SK-N-SH (cell line): Measurements from ENCODE around the gene TTC28. TPM values are rescaled to one million over a fixed set of nuclear protein-coding genes. Genes with fewer than 3 reads are reported as not detected.

Experiments
- CTCF ChIA-PET: fragments of 300-600, 350-600 bp; formaldehyde crosslinking; extraction: SDS; loops from one replicate; lab custom pipeline; 2021; lab: Yijun Ruan, JAX
- POLR2A ChIA-PET: fragments of 350-600 bp; sonication (Branson Sonifier 250); formaldehyde crosslinking; extraction: SDS; loops from one replicate; lab custom pipeline; 2020; ENCODE audit warnings: antibody characterized with exemption, inconsistent platforms; lab: Yijun Ruan, JAX
- DNase-seq: peaks from one replicate; pipeline ENCODE4 v3.0.0; 2012
- H2AFZ ChIP-seq: fragments of 200-600 bp; sonication (generic); 2 replicates; pipeline ENCODE4 v1.8.1; 2016; ENCODE audit warnings: antibody characterized with exemption, mild to moderate bottlenecking, low read depth
- H3F3A ChIP-seq: fragments of 200-600 bp; sonication (generic); replicated peaks from 2 replicates; pipeline ENCODE3; 2016; ENCODE audit warnings: antibody characterized with exemption, mild to moderate bottlenecking; ENCODE audit not compliant: insufficient read depth
- H3K27ac ChIP-seq, 2 experiments: fragments of 200-500 bp in 1 of 2; fragments of 200-600 bp in 1 of 2; sonication (Bioruptor generic) in 1 of 2; sonication (generic), shearing (Covaris generic) in 1 of 2; 2 replicates each; pipeline versions ENCODE4 v1.5.1 to v1.6.1; 2014 to 2016; ENCODE audit warnings: low read depth in 2 of 2, inconsistent platforms in 1 of 2, low read length in 1 of 2, mild to moderate bottlenecking in 1 of 2, mixed read lengths in 1 of 2
- H3K27me3 ChIP-seq: fragments of 200-600 bp; sonication (generic), shearing (Covaris generic); 2 replicates; pipeline ENCODE4 v1.6.1; 2016; ENCODE audit warnings: mixed run types; ENCODE audit not compliant: insufficient read depth
- H3K36me3 ChIP-seq, 2 experiments: fragments of 200-500 bp in 1 of 2; fragments of 200-600 bp in 1 of 2; sonication (Bioruptor generic) in 1 of 2; sonication (generic) in 1 of 2; replicated peaks in 1 of 2; 2 replicates each; pipeline versions ENCODE3 to v1.5.1; 2014 to 2016; ENCODE audit warnings: low read length in 1 of 2, mild to moderate bottlenecking in 1 of 2; ENCODE audit not compliant: insufficient read depth in 2 of 2, control insufficient read depth in 1 of 2
- H3K4me1 ChIP-seq, 2 experiments: fragments of 200-500 bp in 1 of 2; fragments of 200-600 bp in 1 of 2; sonication (Bioruptor generic) in 1 of 2; sonication (generic), shearing (Covaris generic) in 1 of 2; 2 replicates each; pipeline versions ENCODE4 v1.5.1 to v1.6.1; 2014 to 2016; ENCODE audit warnings: low read depth in 1 of 2, low read length in 1 of 2, mixed run types in 1 of 2; ENCODE audit not compliant: insufficient read depth in 2 of 2, control insufficient read depth in 1 of 2
- H3K4me2 ChIP-seq: fragments of 200-600 bp; sonication (generic), shearing (Covaris generic); 2 replicates; pipeline ENCODE4 v1.6.1; 2017; ENCODE audit warnings: mixed run types
- H3K4me3 ChIP-seq, 2 experiments: fragments of 200-500 bp in 1 of 2; fragments of 200-600 bp in 1 of 2; sonication (Bioruptor generic) in 1 of 2; sonication (generic), shearing (Covaris generic) in 1 of 2; 2 replicates each; pipeline versions ENCODE4 v1.5.1 to v1.8.1; 2014 to 2016; ENCODE audit warnings: low read depth in 2 of 2, inconsistent platforms in 1 of 2, low read length in 1 of 2, mild to moderate bottlenecking in 1 of 2, mixed read lengths in 1 of 2, moderate library complexity in 1 of 2
- H3K79me2 ChIP-seq: fragments of 200-600 bp; sonication (generic); 2 replicates; pipeline ENCODE4 v1.8.1; 2017; ENCODE audit warnings: mild to moderate bottlenecking; ENCODE audit not compliant: insufficient read depth
- H3K9ac ChIP-seq: fragments of 200-600 bp; sonication (generic); 2 replicates; pipeline ENCODE4 v1.6.1; 2017; ENCODE audit warnings: mixed run types
- H3K9me2 ChIP-seq: fragments of 200-600 bp; sonication (generic); 2 replicates; pipeline ENCODE4 v1.6.1; 2017; ENCODE audit warnings: mixed run types
- H3K9me3 ChIP-seq: fragments of 200-600 bp; sonication (generic); 2 replicates; pipeline ENCODE4 v1.6.1; 2017; ENCODE audit warnings: mixed run types, mild to moderate bottlenecking, moderate library complexity
- H4K20me1 ChIP-seq: fragments of 200-600 bp; sonication (generic); 2 replicates; pipeline ENCODE4 v1.6.1; 2017; ENCODE audit warnings: mild to moderate bottlenecking, mixed run types; ENCODE audit not compliant: insufficient read depth
- ELF1 ChIP-seq: IDR thresholded peaks from 2 replicates; pipeline ENCODE4 v1.4.0; 2012
- EP300 ChIP-seq, 2 experiments: IDR thresholded peaks; 2 replicates each; pipeline versions ENCODE4 v1.4.0 to v1.6.1; 2012; ENCODE audit warnings: borderline replicate concordance in 1 of 2, low read depth in 1 of 2, low read length in 1 of 2
- EZH2phosphoT487 ChIP-seq: fragments of 200-600 bp; sonication (generic); IDR thresholded peaks from 2 replicates; pipeline ENCODE4 v1.6.1; 2017; ENCODE audit warnings: low read depth, mixed run types, mild to moderate bottlenecking, antibody characterized with exemption, moderate library complexity, borderline replicate concordance
- FOXJ3 ChIP-seq: sonication (generic); formaldehyde crosslinking; IDR thresholded peaks from 2 replicates; pipeline ENCODE4 v1.5.1; 2020; ENCODE audit warnings: mild to moderate bottlenecking, missing genetic modification reagents
- GATA2 ChIP-seq: sonication (generic); formaldehyde crosslinking; IDR thresholded peaks from 2 replicates; pipeline ENCODE4 v1.5.0; 2020; ENCODE audit warnings: mild to moderate bottlenecking, missing genetic modification reagents
- MEF2A ChIP-seq: IDR thresholded peaks from 2 replicates; pipeline ENCODE4 v1.4.0; 2012; ENCODE audit warnings: low read depth, borderline replicate concordance
- MXI1 ChIP-seq: IDR thresholded peaks from 2 replicates; pipeline ENCODE4 v1.6.1; 2012; ENCODE audit warnings: mild to moderate bottlenecking, low read depth, low read length, improper control_type of control experiment
- RAD21 ChIP-seq: IDR thresholded peaks from 2 replicates; pipeline ENCODE4 v1.6.1; 2012; ENCODE audit warnings: mild to moderate bottlenecking, low read length
- RFX5 ChIP-seq: IDR thresholded peaks from 2 replicates; pipeline ENCODE4 v1.6.1; 2012; ENCODE audit warnings: mild to moderate bottlenecking, improper control_type of control experiment, low read length
- TEAD4 ChIP-seq: IDR thresholded peaks from 2 replicates; pipeline ENCODE4 v1.4.0; 2012; ENCODE audit warnings: mild to moderate bottlenecking, borderline replicate concordance; ENCODE audit not compliant: insufficient read depth
- USF2 ChIP-seq: fragments of 150-350 bp; IDR thresholded peaks from 2 replicates; pipeline ENCODE4 v1.6.1; 2017; ENCODE audit warnings: antibody characterized with exemption, low read length, low read depth, borderline replicate concordance
- whole genome bisulfite sequencing: methylation state at CpG from one replicate; pipeline ENCODE4 v1.1.6; 2017; ENCODE audit warnings: low lambda C conversion rate; 5-methylcytosine and 5-hydroxymethylcytosine counted together
- polyA plus RNA-seq, 3 experiments: library from polyadenylated mRNA; depleted of rRNA; stranded (reverse); fragments of >200 nt; gene quantifications; 2 replicates each; pipeline ENCODE4 v1.2.3, GENCODE V29; 2012
- TF ChIP-seq, protein P1 (sequence below): IDR thresholded peaks from 2 replicates; pipeline ENCODE4 v1.4.0; 2012; ENCODE audit warnings: low read depth
- TF ChIP-seq, protein P2 (sequence below): IDR thresholded peaks from 2 replicates; pipeline ENCODE4 v1.4.0; 2012; ENCODE audit warnings: low read depth, borderline replicate concordance
- TF ChIP-seq, protein P3 (sequence below): IDR thresholded peaks from 2 replicates; pipeline ENCODE4; 2012

TTC28 gene
- polyA plus RNA-seq, 1 of the 3 experiments (the other 2 are of a cell fraction): 5.9 TPM

- no peaks in the 10 kb centered on the region for H3K79me2 ChIP-seq
- POLR2A ChIA-PET: no interaction called here
- no peaks in the 10 kb centered on the region for H3K9me3 ChIP-seq
- no peaks in the 10 kb centered on the region for H3K27me3 ChIP-seq
- H3K27ac ChIP-seq: no peak overlapping the region
- H3K36me3 ChIP-seq: peaks cover 11 to 21% of the 10 kb centered on the region in 2 experiments
- TF ChIP-seq ELF1: no peak
- TF ChIP-seq, protein P1, sequence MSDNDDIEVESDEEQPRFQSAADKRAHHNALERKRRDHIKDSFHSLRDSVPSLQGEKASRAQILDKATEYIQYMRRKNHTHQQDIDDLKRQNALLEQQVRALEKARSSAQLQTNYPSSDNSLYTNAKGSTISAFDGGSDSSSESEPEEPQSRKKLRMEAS: no peak
- no peak for TF ChIP-seq RAD21
- no peak for TF ChIP-seq MXI1
- TF ChIP-seq, protein P2, sequence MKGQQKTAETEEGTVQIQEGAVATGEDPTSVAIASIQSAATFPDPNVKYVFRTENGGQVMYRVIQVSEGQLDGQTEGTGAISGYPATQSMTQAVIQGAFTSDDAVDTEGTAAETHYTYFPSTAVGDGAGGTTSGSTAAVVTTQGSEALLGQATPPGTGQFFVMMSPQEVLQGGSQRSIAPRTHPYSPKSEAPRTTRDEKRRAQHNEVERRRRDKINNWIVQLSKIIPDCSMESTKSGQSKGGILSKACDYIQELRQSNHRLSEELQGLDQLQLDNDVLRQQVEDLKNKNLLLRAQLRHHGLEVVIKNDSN: no peak
- TF ChIP-seq TEAD4: no peak
- TF ChIP-seq GATA2 (CRISPR knock-in tag): no peak
- TF ChIP-seq, protein P3, sequence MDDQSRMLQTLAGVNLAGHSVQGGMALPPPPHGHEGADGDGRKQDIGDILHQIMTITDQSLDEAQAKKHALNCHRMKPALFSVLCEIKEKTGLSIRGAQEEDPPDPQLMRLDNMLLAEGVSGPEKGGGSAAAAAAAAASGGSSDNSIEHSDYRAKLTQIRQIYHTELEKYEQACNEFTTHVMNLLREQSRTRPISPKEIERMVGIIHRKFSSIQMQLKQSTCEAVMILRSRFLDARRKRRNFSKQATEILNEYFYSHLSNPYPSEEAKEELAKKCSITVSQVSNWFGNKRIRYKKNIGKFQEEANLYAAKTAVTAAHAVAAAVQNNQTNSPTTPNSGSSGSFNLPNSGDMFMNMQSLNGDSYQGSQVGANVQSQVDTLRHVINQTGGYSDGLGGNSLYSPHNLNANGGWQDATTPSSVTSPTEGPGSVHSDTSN: no peak
- no peak for TF ChIP-seq MEF2A
- TF ChIP-seq RFX5: no peak
- no peak for TF ChIP-seq EZH2phosphoT487
- no peak for TF ChIP-seq EP300 (IDR thresholded peaks at IDR 0.05; ENCODE audit: borderline replicate concordance in 1 of 2, low read depth in 1 of 2, low read length in 1 of 2)
- TF ChIP-seq FOXJ3 (CRISPR knock-in tag): no peak
- no peak for TF ChIP-seq USF2
- no peaks in the 10 kb centered on the region for H3F3A ChIP-seq
- H3K4me1 ChIP-seq: peaks cover 0 to 4% of the 10 kb centered on the region in 2 experiments; a peak in 2 of 4 replicates
- no peaks in the 10 kb centered on the region for H3K9me2 ChIP-seq
- no peak overlapping the region for H3K4me2 ChIP-seq
- no peak for DNase-seq
- WGBS: 100% methylated on average over 1 of the region's 15 CpGs
- H4K20me1 ChIP-seq: no peaks in the 10 kb centered on the region
- no peak overlapping the region for H2AFZ ChIP-seq
- CTCF ChIA-PET: interaction anchor here (1.2 kb wide), 1 partner anchor 95 kb away, joined by 3 read pairs; no protein-coding TSS in a partner anchor
- H3K9ac ChIP-seq: no peak overlapping the region
- H3K4me3 ChIP-seq: no peak overlapping the region
These were observed 697.5 kb downstream of the TTC28 start for GRCh38 chr22:27982106-27982505.
